WTC11 (cell line): Measurements from ENCODE around the gene ORM1. TPM values are rescaled to one million over a fixed set of nuclear protein-coding genes. Genes with fewer than 3 reads are reported as not detected.

Experiments used
- ATAC-seq: fragments of 200-7000 bp; cut with Tn5 transposase; 2 replicates; pipeline ENCODE4 v1.10.0; 2021; ENCODE audit warnings: mild to moderate bottlenecking, moderate library complexity
- CTCF ChIA-PET: fragments of 300-600 bp; sonication (Branson Sonifier 250); formaldehyde crosslinking; loops from one replicate; lab custom pipeline; 2021; ENCODE audit warnings: antibody characterized with exemption; lab: Charles Lee
- POLR2A ChIA-PET: fragments of 350-600 bp; sonication (Branson Sonifier 250); formaldehyde crosslinking; loops from one replicate; lab custom pipeline; 2021; ENCODE audit warnings: antibody characterized with exemption; lab: Charles Lee
- DNase-seq: peaks from one replicate; pipeline ENCODE4 v3.0.0; 2021; ENCODE audit warnings: low spot score
- H3K27ac Mint-ChIP-seq: 2 replicates; pipeline ENCODE4 v1.8.0; 2021; ENCODE audit warnings: mixed read lengths
- H3K27me3 Mint-ChIP-seq: 2 replicates; pipeline ENCODE4 v1.8.0; 2021; ENCODE audit warnings: low read depth, mild to moderate bottlenecking, moderate library complexity, mixed read lengths
- H3K36me3 Mint-ChIP-seq: 2 replicates; pipeline ENCODE4 v1.8.0; 2021; ENCODE audit warnings: mixed read lengths
- H3K4me1 Mint-ChIP-seq: 2 replicates; pipeline ENCODE4 v1.8.0; 2022; ENCODE audit warnings: mixed read lengths
- H3K4me3 Mint-ChIP-seq: 2 replicates; pipeline ENCODE4 v1.8.0; 2021; ENCODE audit warnings: mild to moderate bottlenecking, moderate library complexity, mixed read lengths
- H3K9me3 Mint-ChIP-seq: 2 replicates; pipeline ENCODE4 v1.8.0; 2021; ENCODE audit warnings: mixed read lengths
- ARID4B ChIP-seq: sonication (generic); formaldehyde crosslinking; IDR thresholded peaks from 2 replicates; pipeline ENCODE4 v1.8.0; 2023; ENCODE audit warnings: missing genetic modification reagents, mild to moderate bottlenecking, borderline replicate concordance
- ATF6 ChIP-seq: sonication (generic); formaldehyde crosslinking; IDR thresholded peaks from 2 replicates; pipeline ENCODE4 v1.8.1; 2023; ENCODE audit warnings: mild to moderate bottlenecking, missing genetic modification reagents
- E2F4 ChIP-seq: sonication (generic); formaldehyde crosslinking; IDR thresholded peaks from 2 replicates; pipeline ENCODE4 v1.8.1; 2022; ENCODE audit warnings: low read depth, mild to moderate bottlenecking, moderate library complexity, missing genetic modification reagents, borderline replicate concordance
- ESRRA ChIP-seq: sonication (generic); formaldehyde crosslinking; IDR thresholded peaks from 2 replicates; pipeline ENCODE4 v1.8.1; 2022; ENCODE audit warnings: mild to moderate bottlenecking, missing genetic modification reagents, borderline replicate concordance
- GABPB1 ChIP-seq: sonication (generic); formaldehyde crosslinking; IDR thresholded peaks from 2 replicates; pipeline ENCODE4 v1.8.1; 2023; ENCODE audit warnings: mild to moderate bottlenecking, missing genetic modification reagents
- JUN ChIP-seq: sonication (generic); formaldehyde crosslinking; IDR thresholded peaks from 2 replicates; pipeline ENCODE4 v1.8.0; 2023; ENCODE audit warnings: mild to moderate bottlenecking, missing genetic modification reagents
- MAX ChIP-seq: sonication (generic); formaldehyde crosslinking; IDR thresholded peaks from 2 replicates; pipeline ENCODE4 v1.8.0; 2022; ENCODE audit warnings: mild to moderate bottlenecking, missing genetic modification reagents
- MLX ChIP-seq: sonication (generic); formaldehyde crosslinking; IDR thresholded peaks from 2 replicates; pipeline ENCODE4 v1.8.1; 2023; ENCODE audit warnings: mild to moderate bottlenecking, missing genetic modification reagents, moderate library complexity
- NFATC4 ChIP-seq: fragments of 250-450 bp; sonication (Bioruptor Pico); IDR thresholded peaks from 2 replicates; pipeline ENCODE4 v1.9.0; 2021; ENCODE audit warnings: mild to moderate bottlenecking
- NFE2L1 ChIP-seq: sonication (generic); formaldehyde crosslinking; IDR thresholded peaks from 2 replicates; pipeline ENCODE4 v1.8.1; 2023; ENCODE audit warnings: missing genetic modification reagents
- NFYB ChIP-seq: sonication (generic); formaldehyde crosslinking; conservative IDR thresholded peaks from 2 replicates; pipeline ENCODE4 v1.8.0; 2022; ENCODE audit warnings: low read depth, missing genetic modification reagents
- RORB ChIP-seq: fragments of 250-450 bp; sonication (Bioruptor Pico); IDR thresholded peaks from 2 replicates; pipeline ENCODE4 v1.9.0; 2021; ENCODE audit warnings: mild to moderate bottlenecking
- SP1 ChIP-seq: sonication (generic); formaldehyde crosslinking; conservative IDR thresholded peaks from 2 replicates; pipeline ENCODE4 v1.8.1; 2022; ENCODE audit warnings: missing genetic modification reagents
- TCF7 ChIP-seq: sonication (generic); formaldehyde crosslinking; IDR thresholded peaks from 2 replicates; pipeline ENCODE4 v1.8.0; 2022; ENCODE audit warnings: mild to moderate bottlenecking, low read depth, missing genetic modification reagents, moderate library complexity
- TEAD1 ChIP-seq: sonication (generic); formaldehyde crosslinking; IDR thresholded peaks from 2 replicates; pipeline ENCODE4 v1.8.0; 2022; ENCODE audit warnings: mild to moderate bottlenecking, missing genetic modification reagents
- ZNF121 ChIP-seq: sonication (generic); formaldehyde crosslinking; IDR thresholded peaks from 2 replicates; pipeline ENCODE4 v1.8.0; 2023; ENCODE audit warnings: missing genetic modification reagents
- ZNF138 ChIP-seq: sonication (generic); formaldehyde crosslinking; conservative IDR thresholded peaks from 2 replicates; pipeline ENCODE4 v1.8.1; 2022; ENCODE audit warnings: mild to moderate bottlenecking, moderate library complexity, missing genetic modification reagents
- ZNF219 ChIP-seq: sonication (generic); formaldehyde crosslinking; IDR thresholded peaks from 2 replicates; pipeline ENCODE4 v1.8.0; 2023; ENCODE audit warnings: missing genetic modification reagents, mild to moderate bottlenecking, borderline replicate concordance
- ZNF416 ChIP-seq: fragments of 250-450 bp; sonication (Bioruptor Pico); IDR thresholded peaks from 2 replicates; pipeline ENCODE4 v1.9.0; 2021; ENCODE audit warnings: mild to moderate bottlenecking, inconsistent platforms
- ZNF423 ChIP-seq: fragments of 250-450 bp; sonication (Bioruptor Pico); IDR thresholded peaks from 2 replicates; pipeline ENCODE4 v2.1.2; 2022; ENCODE audit warnings: mild to moderate bottlenecking, moderate library complexity
- total RNA-seq: library from RNA; stranded (reverse); gene quantifications from 3 replicates; pipeline ENCODE4 v1.2.3, GENCODE V29; 2021

ORM1 gene
- total RNA-seq, 1 experiment from 2014 or later, result 3.9 TPM

GRCh38 chr9:114274217-114274616 is 48.7 kb upstream of the ORM1 start:
- ChIA-PET CTCF (interaction anchor here (1.0 to 4.6 kb wide), 5 partner anchors 10 to 178 kb away, joined by 3 to 78 read pairs (median 3); partner anchors contain the start of gene COL27A1), POLR2A (interaction anchor here (0.7 kb wide), 1 partner anchor 1820 kb away, joined by 3 read pairs; no protein-coding TSS in a partner anchor)
- ATAC-seq (no peak), DNase-seq (no peak)
- no peaks in the 10 kb centered on the region for H3K4me1 Mint-ChIP-seq
- TF ChIP-seq ZNF138, result no peak
- no peak for TF ChIP-seq NFE2L1
- no peak for TF ChIP-seq ESRRA
- no peak for TF ChIP-seq ATF6
- no peak for TF ChIP-seq MLX (CRISPR knock-in tag)
- no peak for TF ChIP-seq ZNF121 (CRISPR knock-in tag)
- no peak for TF ChIP-seq NFATC4 (CRISPR knock-in tag)
- no peak for TF ChIP-seq ZNF219
- no peak for TF ChIP-seq TCF7 (CRISPR knock-in tag)
- no peak for TF ChIP-seq NFYB (CRISPR knock-in tag)
- no peak overlapping the region for H3K27ac Mint-ChIP-seq
- H3K27me3 Mint-ChIP-seq, result no peaks in the 10 kb centered on the region
- H3K9me3 Mint-ChIP-seq, result peaks cover 7% of the 10 kb centered on the region; the same call in 1 of the 2 replicates
- no peak overlapping the region for H3K4me3 Mint-ChIP-seq
- peaks cover 9% of the 10 kb centered on the region; the same call in 1 of the 2 replicates for H3K36me3 Mint-ChIP-seq

- Mint-ChIP-seq H3K27ac (no peak overlapping the region), H3K4me3 (no peak overlapping the region), H3K36me3 (peaks cover 9% of the 10 kb centered on the region; the same call in 1 of the 2 replicates), H3K27me3 (no peaks in the 10 kb centered on the region), H3K9me3 (peaks cover 7% of the 10 kb centered on the region; the same call in 1 of the 2 replicates), H3K4me1 (no peaks in the 10 kb centered on the region)
- ATAC-seq (no peak), DNase-seq (peak; percentile 4)
- ChIA-PET CTCF (interaction anchor here (0.9 to 4.6 kb wide), 5 partner anchors 16 to 193 kb away, joined by 3 to 78 read pairs (median 4); no protein-coding TSS in a partner anchor), POLR2A (no interaction called here)
- TF ChIP-seq ZNF423 (no peak), JUN (CRISPR knock-in tag) (no peak), GABPB1 (CRISPR knock-in tag) (no peak), TEAD1 (CRISPR knock-in tag) (no peak), ZNF416 (CRISPR knock-in tag) (no peak)
Measured at GRCh38 chr9:114275246-114276004, 47.5 kb upstream of the ORM1 start.

- ATAC-seq (no peak), DNase-seq (peak; percentile 6)
- TF ChIP-seq RORB, result no peak
- no peak for TF ChIP-seq SP1 (CRISPR knock-in tag)
- no peak for TF ChIP-seq ARID4B (CRISPR knock-in tag)
- no peak for TF ChIP-seq E2F4 (CRISPR knock-in tag)
- TF ChIP-seq MAX (CRISPR knock-in tag), result no peak
- TF ChIP-seq ZNF121 (CRISPR knock-in tag), result no peak
- H3K27me3 Mint-ChIP-seq, result no peaks in the 10 kb centered on the region
- CTCF ChIA-PET, result interaction anchor here (0.7 to 1.4 kb wide), 2 partner anchors 14 to 169 kb away, joined by 3 to 4 read pairs; no protein-coding TSS in a partner anchor
- H3K36me3 Mint-ChIP-seq, result peaks cover 9% of the 10 kb centered on the region; the same call in 1 of the 2 replicates
- H3K4me1 Mint-ChIP-seq, result no peaks in the 10 kb centered on the region
- H3K27ac Mint-ChIP-seq, result peak overlapping the region; percentile 26; the same call in 1 of the 2 replicates
- POLR2A ChIA-PET, result no interaction called here
- no peak overlapping the region for H3K4me3 Mint-ChIP-seq
- H3K9me3 Mint-ChIP-seq, result peaks cover 7% of the 10 kb centered on the region; the same call in 1 of the 2 replicates
Measured at GRCh38 chr9:114276908-114277821, 45.7 kb upstream of the ORM1 start.
